Measurements from ENCODE around the gene FAM227B. TPM values are rescaled to one million over a fixed set of nuclear protein-coding genes. Genes with fewer than 3 reads are reported as not detected.

The FAM227B gene
- polyA plus RNA-seq, 1 experiment = 6.1 TPM

GRCh38 chr15:49456166-49456565, 164.5 kb downstream of the FAM227B start:
- DNase-seq (ENCODE audit: low read depth, low spot score) = no peak
- TF ChIP-seq, protein P1, sequence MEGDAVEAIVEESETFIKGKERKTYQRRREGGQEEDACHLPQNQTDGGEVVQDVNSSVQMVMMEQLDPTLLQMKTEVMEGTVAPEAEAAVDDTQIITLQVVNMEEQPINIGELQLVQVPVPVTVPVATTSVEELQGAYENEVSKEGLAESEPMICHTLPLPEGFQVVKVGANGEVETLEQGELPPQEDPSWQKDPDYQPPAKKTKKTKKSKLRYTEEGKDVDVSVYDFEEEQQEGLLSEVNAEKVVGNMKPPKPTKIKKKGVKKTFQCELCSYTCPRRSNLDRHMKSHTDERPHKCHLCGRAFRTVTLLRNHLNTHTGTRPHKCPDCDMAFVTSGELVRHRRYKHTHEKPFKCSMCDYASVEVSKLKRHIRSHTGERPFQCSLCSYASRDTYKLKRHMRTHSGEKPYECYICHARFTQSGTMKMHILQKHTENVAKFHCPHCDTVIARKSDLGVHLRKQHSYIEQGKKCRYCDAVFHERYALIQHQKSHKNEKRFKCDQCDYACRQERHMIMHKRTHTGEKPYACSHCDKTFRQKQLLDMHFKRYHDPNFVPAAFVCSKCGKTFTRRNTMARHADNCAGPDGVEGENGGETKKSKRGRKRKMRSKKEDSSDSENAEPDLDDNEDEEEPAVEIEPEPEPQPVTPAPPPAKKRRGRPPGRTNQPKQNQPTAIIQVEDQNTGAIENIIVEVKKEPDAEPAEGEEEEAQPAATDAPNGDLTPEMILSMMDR (IDR thresholded peaks at IDR 0.05; ENCODE audit: low read depth, low read length) = no peak
- POLR2A ChIA-PET = no interaction called here
- Histone ChIP-seq H3K27me3 (ENCODE audit: control insufficient read depth, insufficient read depth, low read length) (no peaks in the 10 kb centered on the region), H3K27ac (ENCODE audit: low read depth, low read length) (no peak overlapping the region), H3K9me3 (ENCODE audit: control insufficient read depth, insufficient read depth, low read length) (no peaks in the 10 kb centered on the region), H3K4me3 (ENCODE audit: low read depth, low read length) (no peak overlapping the region)
- CTCF ChIA-PET = no interaction called here

DNA sequence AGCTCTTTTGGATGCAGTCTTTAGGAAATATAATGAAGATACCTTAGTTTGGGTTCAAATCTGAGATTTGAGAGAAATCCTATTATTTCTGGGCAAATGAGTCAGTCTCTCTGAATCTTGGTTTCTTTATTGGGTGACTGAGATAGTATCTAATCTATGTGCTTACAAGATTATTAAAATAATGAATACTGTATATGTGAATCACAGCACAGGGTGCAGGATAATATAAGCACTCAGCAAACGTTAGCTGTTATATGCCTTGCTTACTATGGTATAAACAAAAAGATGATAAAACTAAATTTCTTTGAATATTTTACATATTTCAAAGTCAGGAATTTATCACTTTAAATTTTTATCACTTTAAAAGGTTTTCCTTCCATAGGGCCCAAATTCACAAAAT, 168.0 kb downstream of the FAM227B start:
- Histone ChIP-seq H3K9me3 (ENCODE audit: control insufficient read depth, insufficient read depth, low read length) (no peaks in the 10 kb centered on the region), H3K27ac (ENCODE audit: low read depth, low read length) (no peak overlapping the region), H3K4me3 (ENCODE audit: low read depth, low read length) (no peak overlapping the region), H3K27me3 (ENCODE audit: control insufficient read depth, insufficient read depth, low read length) (no peaks in the 10 kb centered on the region)
- DNase-seq (ENCODE audit: low read depth, low spot score) = no peak
- CTCF ChIA-PET = interaction anchor here (1.3 kb wide), 1 partner anchor 599 kb away, joined by 4 read pairs; no protein-coding TSS in a partner anchor
- TF ChIP-seq, protein P1 (IDR thresholded peaks at IDR 0.05; ENCODE audit: low read depth, low read length) = no peak
- POLR2A ChIA-PET = no interaction called here

- POLR2A ChIA-PET = no interaction called here
- TF ChIP-seq, protein P1 (IDR thresholded peaks at IDR 0.05; ENCODE audit: low read depth, low read length) = no peak
- H3K27ac ChIP-seq (ENCODE audit: low read depth, low read length) = no peak overlapping the region
- H3K4me3 ChIP-seq (ENCODE audit: low read depth, low read length) = no peak overlapping the region
- no peak for DNase-seq (ENCODE audit: low read depth, low spot score)
- CTCF ChIA-PET = interaction anchor here (1.7 kb wide), 1 partner anchor 562 kb away, joined by 5 read pairs; no protein-coding TSS in a partner anchor
- no peaks in the 10 kb centered on the region for H3K27me3 ChIP-seq (ENCODE audit: control insufficient read depth, insufficient read depth, low read length)
- H3K9me3 ChIP-seq (ENCODE audit: control insufficient read depth, insufficient read depth, low read length) = no peaks in the 10 kb centered on the region
These were observed 178.8 kb downstream of the FAM227B start for GRCh38 chr15:49441816-49442215.

- Histone ChIP-seq H3K4me3 (ENCODE audit: low read depth, low read length) (no peak overlapping the region), H3K9me3 (ENCODE audit: control insufficient read depth, insufficient read depth, low read length) (no peaks in the 10 kb centered on the region), H3K27me3 (ENCODE audit: control insufficient read depth, insufficient read depth, low read length) (no peaks in the 10 kb centered on the region), H3K27ac (ENCODE audit: low read depth, low read length) (no peak overlapping the region)
- CTCF ChIA-PET = interaction anchor here (0.9 to 1.7 kb wide), 2 partner anchors 562 to 610 kb away, joined by 3 to 5 read pairs; no protein-coding TSS in a partner anchor
- TF ChIP-seq, protein P1 (IDR thresholded peaks at IDR 0.05; ENCODE audit: low read depth, low read length) = no peak
- DNase-seq (ENCODE audit: low read depth, low spot score) = no peak
- POLR2A ChIA-PET = no interaction called here
These were observed 179.3 kb downstream of the FAM227B start for GRCh38 chr15:49441356-49441755.

DNA sequence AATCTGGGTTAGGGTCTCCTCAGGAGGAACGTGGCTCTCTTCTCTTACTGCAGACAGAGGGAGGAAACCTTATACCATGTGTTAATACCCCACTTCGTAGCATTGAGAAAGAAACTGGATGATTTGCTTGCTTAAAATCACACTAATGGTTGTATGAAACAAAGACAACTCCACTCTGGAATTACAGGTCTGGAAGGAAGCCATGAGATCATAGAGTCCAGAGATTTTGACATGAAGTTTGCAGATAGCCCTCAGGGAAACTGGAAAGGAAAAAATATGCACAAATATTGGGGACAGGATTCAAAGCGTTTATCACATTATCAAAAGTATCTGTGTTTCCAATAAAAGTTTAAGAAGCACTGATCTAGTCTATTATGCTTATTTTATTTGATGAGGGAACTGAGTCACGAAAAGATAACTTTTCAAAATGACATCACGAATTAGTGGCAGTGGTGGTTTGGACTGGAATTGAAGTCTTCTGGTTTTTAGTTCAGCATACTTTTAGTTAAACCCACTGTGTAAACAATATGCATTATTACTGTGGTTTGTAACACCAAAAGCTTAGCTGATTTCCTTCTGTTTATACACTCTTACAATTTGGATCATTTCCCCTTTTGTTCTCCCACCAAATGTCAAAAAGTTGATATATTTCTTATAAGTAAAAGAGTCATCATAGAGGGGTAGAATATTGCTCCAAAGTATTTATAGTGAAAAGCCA, 180.8 kb downstream of the FAM227B start:
- H3K9me3 ChIP-seq (ENCODE audit: control insufficient read depth, insufficient read depth, low read length) = no peaks in the 10 kb centered on the region
- TF ChIP-seq, protein P1 (IDR thresholded peaks at IDR 0.05; ENCODE audit: low read depth, low read length) = no peak
- no peaks in the 10 kb centered on the region for H3K27me3 ChIP-seq (ENCODE audit: control insufficient read depth, insufficient read depth, low read length)
- H3K27ac ChIP-seq (ENCODE audit: low read depth, low read length) = no peak overlapping the region
- ChIA-PET POLR2A (interaction anchor here (0.7 kb wide), 1 partner anchor 567 kb away, joined by 3 read pairs; no protein-coding TSS in a partner anchor), CTCF (no interaction called here)
- H3K4me3 ChIP-seq (ENCODE audit: low read depth, low read length) = no peak overlapping the region
- DNase-seq (ENCODE audit: low read depth, low spot score) = no peak
